H1 (cell line): ENCODE measurements around the gene GNB1. TPM values are rescaled to one million over a fixed set of nuclear protein-coding genes. Genes with fewer than 3 reads are reported as not detected.

Source experiments
- BCL11A ChIP-seq, 2 experiments: IDR thresholded peaks; one replicate each; pipeline ENCODE4 v1.6.1; 2011; ENCODE audit warnings: low read depth in 2 of 2, low read length in 2 of 2, mild to moderate bottlenecking in 2 of 2
- EGR1 ChIP-seq: IDR thresholded peaks from 2 replicates; pipeline ENCODE4 v1.6.1; 2011; ENCODE audit warnings: low read depth, low read length, borderline replicate concordance
- EP300 ChIP-seq, 2 experiments: IDR thresholded peaks; 1 replicate in 1 of 2; 2 replicates in 1 of 2; pipeline ENCODE4 v1.6.1; 2011 to 2012; ENCODE audit warnings: low read depth in 2 of 2, low read length in 2 of 2, mild to moderate bottlenecking in 2 of 2, borderline replicate concordance in 1 of 2, inconsistent platforms in 1 of 2, moderate library complexity in 1 of 2
- GABPA ChIP-seq: IDR thresholded peaks from 2 replicates; pipeline ENCODE4 v1.6.1; 2011; ENCODE audit warnings: mild to moderate bottlenecking, low read length, moderate library complexity, borderline replicate concordance; ENCODE audit not compliant: insufficient read depth
- HDAC6 ChIP-seq: IDR thresholded peaks from one replicate; pipeline ENCODE4 v1.7.1; 2012; ENCODE audit warnings: low read depth, mild to moderate bottlenecking, inconsistent platforms, low read length, moderate library complexity
- JUN ChIP-seq: IDR thresholded peaks from 2 replicates; pipeline ENCODE4 v1.6.1; 2011; ENCODE audit warnings: low read depth, mild to moderate bottlenecking, improper control_type of control experiment, low read length
- KDM1A ChIP-seq: fragments of 200-600, 300-600 bp; sonication (generic); IDR thresholded peaks from 2 replicates; pipeline ENCODE4 v1.7.1; 2016; ENCODE audit warnings: mild to moderate bottlenecking, low read length, borderline replicate concordance
- SP1 ChIP-seq: IDR thresholded peaks from 2 replicates; pipeline ENCODE4 v1.6.1; 2011; ENCODE audit warnings: low read depth, low read length
- SP4 ChIP-seq: IDR thresholded peaks from 2 replicates; pipeline ENCODE4 v1.6.1; 2012; ENCODE audit warnings: low read length, inconsistent platforms
- polyA plus RNA-seq, 7 experiments: library from polyadenylated mRNA; depleted of rRNA in 3 of 7; stranded (reverse) in 5 of 7; unstranded in 2 of 7; fragments of >200 nt in 5 of 7; fragments of 200-250 nt in 2 of 7; gene quantifications; 1 replicate in 5 of 7; 2 replicates in 1 of 7; 4 replicates in 1 of 7; pipeline versions ENCODE4 v1.2.1 to v1.2.3, GENCODE V29; 2011 to 2013; ENCODE audit warnings: missing spikeins in 2 of 7, mixed read lengths in 2 of 7
- total RNA-seq: library from RNA; stranded (reverse); fragmentation: NEBNext Ultra II Directional; extraction: Animal tissue kit (Norgen Biotek cat#: 25700); gene quantifications from 2 replicates; pipeline ENCODE4 v1.2.1, GENCODE V29; 2021
- TF ChIP-seq, protein P1 (sequence below), 3 experiments: IDR thresholded peaks; 1 replicate in 2 of 3; 2 replicates in 1 of 3; pipeline versions ENCODE4 v1.5.1 to v1.6.1; 2011; ENCODE audit warnings: low read length in 3 of 3, mild to moderate bottlenecking in 3 of 3, inconsistent platforms in 2 of 3, low read depth in 1 of 3, moderate library complexity in 1 of 3; ENCODE audit not compliant: insufficient read depth in 1 of 3; ENCODE audit errors: control extremely low read depth in 1 of 3

Gene GNB1
- total and polyA plus RNA-seq, 2 of the 8 experiments (the other 6 are each of a cell fraction or from before 2014, with no cell fraction given): 343 to 382 TPM

- TF ChIP-seq, protein P1, sequence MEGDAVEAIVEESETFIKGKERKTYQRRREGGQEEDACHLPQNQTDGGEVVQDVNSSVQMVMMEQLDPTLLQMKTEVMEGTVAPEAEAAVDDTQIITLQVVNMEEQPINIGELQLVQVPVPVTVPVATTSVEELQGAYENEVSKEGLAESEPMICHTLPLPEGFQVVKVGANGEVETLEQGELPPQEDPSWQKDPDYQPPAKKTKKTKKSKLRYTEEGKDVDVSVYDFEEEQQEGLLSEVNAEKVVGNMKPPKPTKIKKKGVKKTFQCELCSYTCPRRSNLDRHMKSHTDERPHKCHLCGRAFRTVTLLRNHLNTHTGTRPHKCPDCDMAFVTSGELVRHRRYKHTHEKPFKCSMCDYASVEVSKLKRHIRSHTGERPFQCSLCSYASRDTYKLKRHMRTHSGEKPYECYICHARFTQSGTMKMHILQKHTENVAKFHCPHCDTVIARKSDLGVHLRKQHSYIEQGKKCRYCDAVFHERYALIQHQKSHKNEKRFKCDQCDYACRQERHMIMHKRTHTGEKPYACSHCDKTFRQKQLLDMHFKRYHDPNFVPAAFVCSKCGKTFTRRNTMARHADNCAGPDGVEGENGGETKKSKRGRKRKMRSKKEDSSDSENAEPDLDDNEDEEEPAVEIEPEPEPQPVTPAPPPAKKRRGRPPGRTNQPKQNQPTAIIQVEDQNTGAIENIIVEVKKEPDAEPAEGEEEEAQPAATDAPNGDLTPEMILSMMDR (IDR thresholded peaks at IDR 0.05; ENCODE audit: control extremely low read depth in 1 of 3, insufficient read depth in 1 of 3, low read depth in 1 of 3, low read length in 3 of 3): no peak
- TF ChIP-seq HDAC6: no peak
- TF ChIP-seq JUN: no peak
- no peak for TF ChIP-seq SP4
- no peak for TF ChIP-seq EGR1
- TF ChIP-seq KDM1A: no peak
- TF ChIP-seq GABPA: no peak
- TF ChIP-seq BCL11A (IDR thresholded peaks at IDR 0.05; ENCODE audit: low read depth in 2 of 2, low read length in 2 of 2): no peak
- TF ChIP-seq SP1: no peak
- TF ChIP-seq EP300 (IDR thresholded peaks at IDR 0.05; ENCODE audit: borderline replicate concordance in 1 of 2, low read depth in 2 of 2, low read length in 2 of 2): no peak
These were observed 9.2 kb downstream of the GNB1 start (continued) for GRCh38 chr1:1881727-1882126.
